Keratinocyte (primary cell): ENCODE measurements around the gene PPEF1. TPM values are rescaled to one million over a fixed set of nuclear protein-coding genes. Genes with fewer than 3 reads are reported as not detected.

ENCODE experiments used
- DNase-seq: peaks from one replicate; pipeline ENCODE4 v3.0.0-alpha.2; 2011; ENCODE audit warnings: low read depth, missing footprints, low spot score
- FAIRE-seq: peaks from 2 replicates; lab custom pipeline; 2011; peaks lifted over from hg19 to GRCh38; lab: Jason Lieb, UNC
- H2AFZ ChIP-seq: 2 replicates; pipeline ENCODE4 v1.6.0; 2012; ENCODE audit warnings: low read length, control low read depth, inconsistent platforms; ENCODE audit not compliant: control insufficient read depth
- H3K27ac ChIP-seq: 2 replicates; pipeline ENCODE4 v1.5.1; 2011; ENCODE audit warnings: low read length; ENCODE audit not compliant: control insufficient read depth, insufficient read depth
- H3K27me3 ChIP-seq: 3 replicates; pipeline ENCODE4 v1.6.0; 2011; ENCODE audit warnings: low read length; ENCODE audit not compliant: control insufficient read depth, insufficient read depth; ENCODE audit errors: extremely low read depth
- H3K36me3 ChIP-seq, 2 experiments: 2 replicates in 1 of 2; 3 replicates in 1 of 2; pipeline ENCODE4 v1.5.1; 2011; ENCODE audit warnings: low read length in 2 of 2, mild to moderate bottlenecking in 1 of 2; ENCODE audit not compliant: control insufficient read depth in 2 of 2, insufficient read depth in 2 of 2; ENCODE audit errors: extremely low read depth in 1 of 2
- H3K4me1 ChIP-seq: 3 replicates; pipeline ENCODE4 v1.5.1; 2011; ENCODE audit warnings: low read length; ENCODE audit not compliant: control insufficient read depth, insufficient read depth; ENCODE audit errors: extremely low read depth
- H3K4me2 ChIP-seq: 3 replicates; pipeline ENCODE4 v1.6.0; 2011; ENCODE audit warnings: low read depth, low read length; ENCODE audit not compliant: control insufficient read depth, insufficient read depth; ENCODE audit errors: extremely low read depth
- H3K4me3 ChIP-seq, 3 experiments: fragments of 200-600 bp in 1 of 3; sonication (generic) in 1 of 3; 2 replicates in 2 of 3; 3 replicates in 1 of 3; pipeline ENCODE4 v1.5.1; 2011 to 2016; ENCODE audit warnings: low read length in 3 of 3, mild to moderate bottlenecking in 3 of 3, control low read depth in 2 of 3, inconsistent platforms in 1 of 3, low read depth in 1 of 3, mixed read lengths in 1 of 3, mixed run types in 1 of 3, moderate library complexity in 1 of 3; ENCODE audit not compliant: control insufficient read depth in 2 of 3, insufficient read depth in 2 of 3; ENCODE audit errors: extremely low read depth in 1 of 3
- H3K79me2 ChIP-seq: 2 replicates; pipeline ENCODE4 v1.6.0; 2012; ENCODE audit warnings: low read length; ENCODE audit not compliant: control insufficient read depth, insufficient read depth
- H3K9ac ChIP-seq: 3 replicates; pipeline ENCODE4 v1.6.0; 2011; ENCODE audit warnings: low read length; ENCODE audit not compliant: control insufficient read depth, insufficient read depth; ENCODE audit errors: extremely low read depth
- H3K9me1 ChIP-seq: 3 replicates; pipeline ENCODE4 v1.6.0; 2011; ENCODE audit warnings: low read length; ENCODE audit not compliant: control insufficient read depth, insufficient read depth; ENCODE audit errors: extremely low read depth
- H3K9me3 ChIP-seq: 2 replicates; pipeline ENCODE4 v1.5.1; 2012; ENCODE audit warnings: low read depth, low read length; ENCODE audit not compliant: control insufficient read depth
- H4K20me1 ChIP-seq: 3 replicates; pipeline ENCODE4 v1.6.0; 2011; ENCODE audit warnings: low read length; ENCODE audit not compliant: control insufficient read depth, insufficient read depth; ENCODE audit errors: extremely low read depth
- CTCF ChIP-seq, 3 experiments: IDR thresholded peaks in 1 of 3; conservative IDR thresholded peaks in 1 of 3; optimal IDR thresholded peaks in 1 of 3; 2 replicates in 2 of 3; 3 replicates in 1 of 3; pipeline versions ENCODE3 to v1.5.1; 2011; ENCODE audit warnings: low read length in 3 of 3, mild to moderate bottlenecking in 3 of 3, moderate library complexity in 2 of 3, control low read depth in 1 of 3, inconsistent platforms in 1 of 3; ENCODE audit not compliant: insufficient read depth in 2 of 3; ENCODE audit errors: extremely low read depth in 1 of 3
- EZH2 ChIP-seq: IDR thresholded peaks from one replicate; pipeline ENCODE4 v1.6.1; 2012; ENCODE audit warnings: inconsistent platforms, mild to moderate bottlenecking, low read length, moderate library complexity
- dilution Hi-C: fragments of 300-500 bp; cut with MboI; formaldehyde crosslinking; loops from one replicate; pipeline ENCODE4 v1.7.0; 2020; ENCODE audit warnings: low sequenced_read_pairs; ENCODE audit not compliant: extremely low pct_ligation_motif_present
- polyA plus RNA-seq, 5 experiments: library from polyadenylated mRNA; depleted of rRNA in 3 of 5; stranded (reverse) in 3 of 5; stranded (forward) in 1 of 5; unstranded in 1 of 5; fragments of >200 nt; gene quantifications; 1 replicate in 1 of 5; 2 replicates in 3 of 5; 3 replicates in 1 of 5; pipeline versions ENCODE4 v1.2.1 to v1.2.3, GENCODE V29; 2011 to 2012; ENCODE audit warnings: missing spikeins in 2 of 5, low read depth in 1 of 5, low replicate concordance in 1 of 5

PPEF1 gene
- polyA plus RNA-seq, 1 donor (not counting 4 experiments of a cell fraction or from before 2014, with no cell fraction given) = not detected

GRCh38 chrX:18871161-18871890 lies 163.9 kb downstream of the PPEF1 start:
- Histone ChIP-seq H4K20me1 (no peaks in the 10 kb centered on the region), H3K79me2 (no peaks in the 10 kb centered on the region), H3K4me2 (no peak overlapping the region), H3K9me1 (no peaks in the 10 kb centered on the region), H3K9ac (no peak overlapping the region), H3K4me1 (peaks cover 14% of the 10 kb centered on the region), H2AFZ (no peak overlapping the region), H3K4me3 (no peak overlapping the region), H3K9me3 (no peaks in the 10 kb centered on the region), H3K27me3 (no peaks in the 10 kb centered on the region), H3K27ac (no peak overlapping the region), H3K36me3 (no peaks in the 10 kb centered on the region)
- dilution Hi-C loops = no loop called here
- FAIRE-seq (no peak), DNase-seq (no peak)
- TF ChIP-seq EZH2 (no peak), CTCF (optimal IDR thresholded peaks at IDR 0.05 in 1 of 3, IDR thresholded peaks at IDR 0.05 in 1 of 3, conservative IDR thresholded peaks at IDR 0.05 in 1 of 3; ENCODE audit: extremely low read depth in 1 of 3, insufficient read depth in 2 of 3, low read length in 3 of 3) (no peak)

GRCh38 chrX:18871970-18872369 lies 164.5 kb downstream of the PPEF1 start:
- Histone ChIP-seq H3K4me3 (no peak overlapping the region), H3K27me3 (no peaks in the 10 kb centered on the region), H3K9ac (no peak overlapping the region), H3K4me1 (peaks cover 14% of the 10 kb centered on the region), H2AFZ (no peak overlapping the region), H3K36me3 (no peaks in the 10 kb centered on the region), H4K20me1 (no peaks in the 10 kb centered on the region), H3K9me1 (no peaks in the 10 kb centered on the region), H3K79me2 (no peaks in the 10 kb centered on the region), H3K4me2 (no peak overlapping the region), H3K27ac (no peak overlapping the region), H3K9me3 (no peaks in the 10 kb centered on the region)
- dilution Hi-C loops = no loop called here
- DNase-seq (no peak), FAIRE-seq (no peak)
- TF ChIP-seq EZH2 (no peak), CTCF (optimal IDR thresholded peaks at IDR 0.05 in 1 of 3, IDR thresholded peaks at IDR 0.05 in 1 of 3, conservative IDR thresholded peaks at IDR 0.05 in 1 of 3; ENCODE audit: extremely low read depth in 1 of 3, insufficient read depth in 2 of 3, low read length in 3 of 3) (no peak)
